Tibial nerve (tissue), 3 donors: ENCODE measurements around the gene FAM187B.

Source experiments
- CTCF ChIP-seq, 5 experiments: fragments of 200-600 bp in 3 of 5; fragments of 450-650 bp in 2 of 5; sonication (generic) in 3 of 5; IDR thresholded peaks; one replicate each; pipeline ENCODE4 v1.5.1; 2016 to 2019; ENCODE audit warnings: antibody characterized with exemption in 5 of 5, mild to moderate bottlenecking in 3 of 5, moderate library complexity in 2 of 5
- POLR2A ChIP-seq, 2 donors: fragments of 450-650 bp; IDR thresholded peaks; one replicate each; pipeline ENCODE4 v1.6.1; 2017; ENCODE audit warnings: antibody characterized with exemption in 2 of 2, mild to moderate bottlenecking in 2 of 2, moderate library complexity in 2 of 2

GRCh38 chr19:35179830-35180229 is 48.7 kb downstream of the FAM187B start:
- TF ChIP-seq CTCF (IDR thresholded peaks at IDR 0.05) (no peak), POLR2A (IDR thresholded peaks at IDR 0.05) (no peak)
